ENCODE data around the gene PAK4. TPM values are rescaled to one million over a fixed set of nuclear protein-coding genes. Genes with fewer than 3 reads are reported as not detected.

Gene PAK4
- polyA plus RNA-seq, 1 donor from 2014 or later = 3.7 TPM

- no peak overlapping the region for H3K27ac Mint-ChIP-seq
Measured at GRCh38 chr19:39179754-39180153, 54.2 kb downstream of the PAK4 start.

DNA sequence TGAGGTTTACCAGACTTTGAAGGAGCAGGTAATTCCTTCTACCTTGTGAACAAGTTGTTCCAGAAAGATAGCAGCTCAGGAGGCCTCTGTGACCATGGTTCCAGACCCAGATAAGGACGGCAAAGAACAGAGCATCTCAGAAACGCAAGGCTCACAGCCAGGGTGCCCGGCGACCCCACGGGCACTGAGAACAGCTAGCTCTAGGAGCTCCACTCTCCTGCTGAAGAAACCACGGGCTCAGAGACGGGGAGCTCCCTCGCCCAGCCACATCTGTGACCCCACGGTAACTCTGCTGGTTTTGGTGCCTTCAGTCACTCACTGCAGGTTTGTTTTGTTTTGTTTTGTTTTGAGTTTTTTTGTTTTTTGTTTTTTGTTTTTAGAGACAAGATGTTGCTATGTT, 55.2 kb downstream of the PAK4 start:
- H3K9me3 Mint-ChIP-seq = no peaks in the 10 kb centered on the region
- H3K36me3 Mint-ChIP-seq = peaks cover 3% of the 10 kb centered on the region
- H3K27me3 Mint-ChIP-seq = no peaks in the 10 kb centered on the region
- no peaks in the 10 kb centered on the region for H3K4me1 Mint-ChIP-seq
- no peak overlapping the region for H3K27ac Mint-ChIP-seq
- no peak overlapping the region for H3K4me3 Mint-ChIP-seq

More at GRCh38 chr19:39179754-39180153, 54.2 kb downstream of the PAK4 start:
- Mint-ChIP-seq H3K4me3 (no peak overlapping the region), H3K27me3 (no peaks in the 10 kb centered on the region), H3K4me1 (no peaks in the 10 kb centered on the region), H3K9me3 (no peaks in the 10 kb centered on the region), H3K36me3 (peaks cover 4% of the 10 kb centered on the region)

GRCh38 chr19:39181500-39182173, 56.1 kb downstream of the PAK4 start:
- Mint-ChIP-seq H3K4me3 (no peak overlapping the region), H3K9me3 (no peaks in the 10 kb centered on the region), H3K4me1 (no peaks in the 10 kb centered on the region), H3K27me3 (peaks cover 1% of the 10 kb centered on the region), H3K36me3 (peaks cover 2% of the 10 kb centered on the region), H3K27ac (no peak overlapping the region)

DNA sequence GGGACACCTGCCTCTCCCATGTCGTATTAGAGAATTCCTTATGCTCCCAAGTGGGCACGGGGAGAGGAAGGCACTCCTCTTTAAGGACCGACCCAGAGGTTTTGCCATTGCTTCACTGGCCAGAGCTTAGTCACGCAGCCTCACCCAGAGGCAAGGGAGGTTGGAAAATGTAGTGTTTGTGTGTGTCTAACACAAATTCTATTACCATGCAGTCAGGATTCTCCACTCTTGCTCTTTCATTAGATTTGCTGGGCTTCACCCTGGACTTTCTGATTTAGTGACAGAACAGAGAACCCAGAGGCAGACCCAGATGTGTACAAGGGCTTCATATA, 56.6 kb downstream of the PAK4 start:
- Mint-ChIP-seq H3K4me1 (no peaks in the 10 kb centered on the region), H3K27ac (no peak overlapping the region), H3K36me3 (peaks cover 2% of the 10 kb centered on the region), H3K4me3 (no peak overlapping the region), H3K27me3 (peaks cover 1% of the 10 kb centered on the region), H3K9me3 (no peaks in the 10 kb centered on the region)

DNA sequence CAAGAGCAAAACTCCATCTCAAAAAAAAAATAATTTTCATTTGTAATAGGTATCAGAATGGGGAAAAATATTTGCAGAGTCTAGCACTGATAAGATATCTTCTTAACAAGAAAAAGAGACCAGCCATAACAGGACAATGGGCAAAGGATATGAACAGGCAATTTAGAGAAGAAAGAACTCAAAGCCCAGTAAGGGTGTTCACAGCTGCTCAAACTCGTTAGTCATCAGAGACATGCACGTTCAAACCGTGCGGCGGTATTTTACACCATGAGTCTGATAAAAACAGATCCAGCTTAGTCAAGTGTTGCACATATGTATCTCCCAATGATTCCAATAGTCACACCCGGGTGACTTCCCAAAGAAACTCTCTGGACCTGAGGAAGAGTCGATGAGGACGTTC, 57.5 kb downstream of the PAK4 start:
- H3K9me3 Mint-ChIP-seq = no peaks in the 10 kb centered on the region
- peaks cover 1% of the 10 kb centered on the region for H3K27me3 Mint-ChIP-seq
- H3K4me1 Mint-ChIP-seq = no peaks in the 10 kb centered on the region
- no peak overlapping the region for H3K27ac Mint-ChIP-seq
- H3K4me3 Mint-ChIP-seq = no peak overlapping the region
- H3K36me3 Mint-ChIP-seq = peaks cover 3% of the 10 kb centered on the region

GRCh38 chr19:39186391-39186790, 60.8 kb downstream of the PAK4 start:
- Mint-ChIP-seq H3K4me1 (no peaks in the 10 kb centered on the region), H3K27ac (no peak overlapping the region), H3K9me3 (no peaks in the 10 kb centered on the region), H3K36me3 (peaks cover 2% of the 10 kb centered on the region), H3K4me3 (no peak overlapping the region), H3K27me3 (peaks cover 14% of the 10 kb centered on the region)

DNA sequence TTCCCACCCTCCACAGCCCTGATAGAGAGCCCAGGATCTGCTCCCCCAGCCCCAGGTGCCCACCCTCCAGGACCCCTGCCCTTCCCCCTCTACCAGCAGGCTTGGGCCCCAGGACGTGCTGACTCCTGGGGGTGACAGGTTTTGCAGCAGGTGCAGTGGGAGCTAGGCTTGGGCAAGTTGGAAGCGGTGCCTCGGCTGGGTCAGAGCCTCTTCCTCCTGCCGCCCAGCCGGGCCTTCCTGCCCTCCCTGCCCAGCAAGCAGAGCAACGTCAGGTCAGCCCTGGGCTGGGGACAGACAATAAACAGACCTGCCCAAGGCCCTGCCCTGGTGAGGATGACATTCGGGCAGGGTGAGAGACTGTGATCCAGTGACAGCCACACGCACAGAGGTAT, 62.0 kb downstream of the PAK4 start:
- Mint-ChIP-seq H3K27me3 (peaks cover 14% of the 10 kb centered on the region), H3K27ac (no peak overlapping the region), H3K9me3 (no peaks in the 10 kb centered on the region), H3K36me3 (peaks cover 2% of the 10 kb centered on the region), H3K4me3 (no peak overlapping the region), H3K4me1 (no peaks in the 10 kb centered on the region)

- Mint-ChIP-seq H3K27ac (no peak overlapping the region), H3K4me3 (no peak overlapping the region)
Measured at GRCh38 chr19:39188960-39189359, 63.4 kb downstream of the PAK4 start.

GRCh38 chr19:39190768-39191167, 65.2 kb downstream of the PAK4 start:
- Mint-ChIP-seq H3K4me1 (peaks cover 0 to 4% (median 0%) of the 10 kb centered on the region in 3 donors), H3K27me3 (peaks cover 25% of the 10 kb centered on the region), H3K9me3 (no peaks in the 10 kb centered on the region), H3K27ac (no peak overlapping the region), H3K36me3 (peaks cover 2% of the 10 kb centered on the region), H3K4me3 (no peak overlapping the region)

More at GRCh38 chr19:39188960-39189359, 63.4 kb downstream of the PAK4 start:
- no peaks in the 10 kb centered on the region for H3K4me1 Mint-ChIP-seq
- peaks cover 2% of the 10 kb centered on the region for H3K36me3 Mint-ChIP-seq
- H3K27me3 Mint-ChIP-seq = peaks cover 16% of the 10 kb centered on the region
- H3K9me3 Mint-ChIP-seq = no peaks in the 10 kb centered on the region

GRCh38 chr19:39192846-39193245, 67.3 kb downstream of the PAK4 start:
- no peak overlapping the region for H3K27ac Mint-ChIP-seq
- H3K27me3 Mint-ChIP-seq = peaks cover 37% of the 10 kb centered on the region
- H3K9me3 Mint-ChIP-seq = no peaks in the 10 kb centered on the region

DNA sequence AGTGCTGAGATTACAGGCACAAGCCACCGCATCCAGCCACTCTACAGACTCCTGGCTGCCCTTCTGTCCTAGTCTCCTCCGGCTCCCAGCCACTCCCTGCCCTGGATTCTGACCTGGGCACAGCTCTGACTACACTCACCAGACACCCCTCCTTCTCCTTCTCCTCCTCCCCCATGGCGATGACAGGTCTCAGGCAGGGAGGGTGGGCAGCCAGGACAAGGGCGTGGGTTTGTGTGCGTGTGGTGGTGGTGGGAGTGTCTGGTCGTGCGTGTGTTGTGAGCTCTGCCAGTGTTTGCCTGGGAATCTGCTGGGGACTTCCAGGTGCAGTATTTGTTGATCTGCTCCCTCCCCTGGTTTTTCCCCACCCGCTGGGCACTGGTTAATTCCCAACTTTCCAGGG, 68.2 kb downstream of the PAK4 start:
- H3K4me1 Mint-ChIP-seq = peaks cover 0 to 7% (median 2%) of the 10 kb centered on the region in 3 donors
- no peak overlapping the region for H3K27ac Mint-ChIP-seq
- H3K9me3 Mint-ChIP-seq = no peaks in the 10 kb centered on the region
- no peaks in the 10 kb centered on the region for H3K36me3 Mint-ChIP-seq
- no peak overlapping the region for H3K4me3 Mint-ChIP-seq
- peaks cover 39% of the 10 kb centered on the region for H3K27me3 Mint-ChIP-seq

More at GRCh38 chr19:39192846-39193245, 67.3 kb downstream of the PAK4 start:
- peaks cover 0 to 7% (median 2%) of the 10 kb centered on the region in 3 donors for H3K4me1 Mint-ChIP-seq
- no peaks in the 10 kb centered on the region for H3K36me3 Mint-ChIP-seq
- H3K4me3 Mint-ChIP-seq = no peak overlapping the region

DNA sequence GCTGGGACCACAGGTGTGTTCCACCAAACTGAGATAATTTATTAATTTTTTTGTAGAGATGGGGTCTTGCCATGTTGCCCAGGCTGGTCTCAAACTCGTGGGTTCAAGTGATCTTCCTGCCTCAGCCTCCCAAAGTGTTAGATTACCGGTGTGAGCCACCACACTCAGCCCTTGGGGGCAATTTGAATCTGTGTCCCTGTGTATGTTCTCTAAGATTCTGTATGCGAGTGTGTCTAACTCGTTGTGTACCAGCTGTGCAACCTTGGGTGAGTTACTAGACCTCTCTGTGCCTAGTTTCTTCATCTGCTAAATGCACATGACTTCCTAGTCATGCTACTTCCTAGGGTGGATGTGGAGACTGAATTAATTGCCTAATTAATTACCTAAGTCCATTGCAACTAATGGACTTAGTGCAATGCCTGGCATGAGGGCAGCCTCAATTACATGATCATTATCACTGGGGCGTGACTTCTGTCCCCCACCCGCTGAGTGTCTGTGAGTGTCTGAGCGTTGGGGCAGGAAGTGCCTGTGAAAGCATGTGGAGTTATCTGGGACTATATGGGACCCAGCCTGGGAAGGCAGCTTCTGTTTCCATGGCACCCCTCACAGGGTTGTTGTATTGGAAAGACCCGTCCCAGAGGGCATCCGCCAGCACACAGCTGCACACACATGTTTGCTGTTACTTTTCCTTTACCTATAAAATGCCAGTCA, 69.4 kb downstream of the PAK4 start:
- Mint-ChIP-seq H3K4me3 (peak overlapping the region in 1 of 4 donors; percentile 82), H3K27ac (no peak overlapping the region), H3K9me3 (no peaks in the 10 kb centered on the region), H3K36me3 (no peaks in the 10 kb centered on the region), H3K27me3 (peaks cover 38% of the 10 kb centered on the region), H3K4me1 (peaks cover 0 to 7% (median 2%) of the 10 kb centered on the region in 3 donors)

DNA sequence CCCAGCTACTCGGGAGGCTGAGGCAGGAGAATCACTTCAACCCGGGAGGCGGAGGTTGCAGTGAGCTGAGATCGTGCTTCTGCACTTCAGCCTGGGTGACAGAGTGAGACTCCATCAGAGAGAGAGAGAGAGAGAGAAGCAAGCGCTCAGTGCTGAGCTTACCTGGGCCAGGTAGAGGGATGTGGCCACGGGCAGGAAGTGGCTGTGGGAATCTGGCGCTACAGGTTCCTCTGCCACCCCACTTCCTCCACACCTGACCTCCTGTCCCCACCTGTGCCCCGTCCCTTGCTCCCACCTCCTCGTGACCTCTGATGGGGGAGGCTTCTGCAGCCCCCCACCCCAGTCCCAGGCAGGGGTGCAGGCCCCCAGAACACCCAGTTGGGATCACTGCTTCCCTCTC, 70.2 kb downstream of the PAK4 start:
- Mint-ChIP-seq H3K36me3 (no peaks in the 10 kb centered on the region), H3K4me1 (peaks cover 0 to 7% (median 2%) of the 10 kb centered on the region in 3 donors), H3K27me3 (peaks cover 38% of the 10 kb centered on the region), H3K9me3 (no peaks in the 10 kb centered on the region), H3K4me3 (no peak overlapping the region), H3K27ac (no peak overlapping the region)

DNA sequence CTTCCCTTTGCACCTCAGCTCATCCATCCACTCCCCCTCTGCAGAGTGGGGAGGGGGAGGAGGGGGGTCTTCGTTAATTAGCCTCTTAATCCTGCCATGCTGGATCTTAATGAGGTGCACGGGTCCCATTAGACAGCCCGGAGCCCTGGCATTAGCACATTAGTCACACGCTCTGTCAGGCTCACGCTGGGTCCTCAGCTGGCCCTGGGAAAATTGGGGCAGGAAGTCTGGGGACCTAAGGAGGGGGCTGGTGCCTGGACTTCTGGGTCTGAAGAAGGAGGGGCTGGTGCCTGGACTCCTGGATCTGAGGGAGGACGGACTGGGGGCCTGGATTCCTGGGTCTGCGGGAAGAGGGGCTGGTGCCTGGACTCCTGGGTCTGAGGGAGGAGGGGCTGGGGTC, 70.7 kb downstream of the PAK4 start:
- H3K36me3 Mint-ChIP-seq = no peaks in the 10 kb centered on the region
- H3K4me3 Mint-ChIP-seq = peak overlapping the region in 1 of 4 donors; percentile 55
- peaks cover 39% of the 10 kb centered on the region for H3K27me3 Mint-ChIP-seq
- peaks cover 0 to 7% (median 2%) of the 10 kb centered on the region in 3 donors for H3K4me1 Mint-ChIP-seq
- no peaks in the 10 kb centered on the region for H3K9me3 Mint-ChIP-seq
- no peak overlapping the region for H3K27ac Mint-ChIP-seq

DNA sequence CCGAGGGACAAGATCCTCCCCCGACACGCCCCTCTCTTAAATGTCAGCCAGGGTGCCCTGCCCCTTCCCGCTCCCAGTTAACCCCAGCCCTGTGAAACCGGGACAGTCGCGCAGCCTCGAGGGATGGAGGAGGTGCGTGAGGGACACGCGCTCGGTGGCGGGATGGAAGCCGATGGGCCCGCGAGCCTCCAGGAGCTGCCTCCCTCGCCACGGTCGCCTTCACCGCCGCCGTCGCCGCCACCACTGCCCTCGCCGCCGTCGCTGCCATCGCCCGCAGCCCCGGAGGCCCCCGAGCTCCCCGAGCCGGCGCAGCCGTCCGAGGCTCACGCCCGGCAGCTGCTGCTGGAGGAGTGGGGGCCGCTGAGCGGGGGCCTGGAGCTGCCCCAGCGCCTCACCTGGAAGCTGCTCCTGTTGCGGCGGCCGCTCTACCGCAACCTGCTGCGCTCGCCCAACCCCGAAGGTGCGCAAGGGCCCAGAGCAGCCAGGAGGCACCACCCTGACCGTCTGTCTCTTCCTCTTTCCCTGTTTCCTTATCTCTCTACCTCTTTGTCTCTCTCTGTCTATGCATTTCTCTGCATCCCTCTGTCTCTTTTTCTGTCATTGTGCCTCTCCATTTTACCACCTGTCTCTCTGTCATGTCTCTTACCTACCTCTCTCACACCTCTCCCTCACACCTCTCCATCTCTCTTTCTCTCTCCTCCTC, 71.4 kb downstream of the PAK4 start, which contains the start of gene NCCRP1:
Gene NCCRP1, plus strand, starts transcription at position 105 of the 703 bp plus-strand sequence. Its CDS starts 19 bp downstream, at position 124.
- H3K27me3 Mint-ChIP-seq = peaks cover 44% of the 10 kb centered on the region
- H3K9me3 Mint-ChIP-seq = no peaks in the 10 kb centered on the region
- no peaks in the 10 kb centered on the region for H3K36me3 Mint-ChIP-seq
- peak within 1 kb of the TSS in 2 of 4 donors; percentile 49 to 55 for H3K4me3 Mint-ChIP-seq
- H3K27ac Mint-ChIP-seq = peak within 1 kb of the TSS in 1 of 3 donors; percentile 11
- peaks cover 0 to 7% (median 2%) of the 10 kb centered on the region in 3 donors for H3K4me1 Mint-ChIP-seq
